HUES6 (cell line): ENCODE data around the gene PDE4B.

Source experiments
- H3K27ac ChIP-seq: 2 replicates; pipeline ENCODE4 v1.7.0; 2013; ENCODE audit warnings: low read depth, mild to moderate bottlenecking, low read length, inconsistent platforms
- H3K27me3 ChIP-seq: 2 replicates; pipeline ENCODE4 v1.6.1; 2013; ENCODE audit warnings: low read length; ENCODE audit not compliant: control insufficient read depth, insufficient read depth
- H3K36me3 ChIP-seq: 2 replicates; pipeline ENCODE4 v1.6.1; 2013; ENCODE audit warnings: low read length; ENCODE audit not compliant: control insufficient read depth, insufficient read depth
- H3K4me1 ChIP-seq: 2 replicates; pipeline ENCODE4 v1.6.1; 2013; ENCODE audit warnings: low read length; ENCODE audit not compliant: control insufficient read depth, insufficient read depth
- H3K4me3 ChIP-seq: 2 replicates; pipeline ENCODE4 v1.5.1; 2013; ENCODE audit warnings: low read depth, low read length
- H3K9ac ChIP-seq: one replicate; pipeline ENCODE4 v1.6.1; 2013; ENCODE audit warnings: mild to moderate bottlenecking, low read length
- H3K9me3 ChIP-seq: 2 replicates; pipeline ENCODE4 v1.6.1; 2013; ENCODE audit warnings: low read depth, low read length; ENCODE audit not compliant: control insufficient read depth, insufficient read depth

PDE4B gene

GRCh38 chr1:66177510-66177909 lies 384.8 kb downstream of the PDE4B start:
- Histone ChIP-seq H3K4me3 (no peak overlapping the region), H3K36me3 (no peaks in the 10 kb centered on the region), H3K9ac (no peak overlapping the region), H3K9me3 (no peaks in the 10 kb centered on the region), H3K27me3 (no peaks in the 10 kb centered on the region), H3K4me1 (no peaks in the 10 kb centered on the region), H3K27ac (no peak overlapping the region)

DNA sequence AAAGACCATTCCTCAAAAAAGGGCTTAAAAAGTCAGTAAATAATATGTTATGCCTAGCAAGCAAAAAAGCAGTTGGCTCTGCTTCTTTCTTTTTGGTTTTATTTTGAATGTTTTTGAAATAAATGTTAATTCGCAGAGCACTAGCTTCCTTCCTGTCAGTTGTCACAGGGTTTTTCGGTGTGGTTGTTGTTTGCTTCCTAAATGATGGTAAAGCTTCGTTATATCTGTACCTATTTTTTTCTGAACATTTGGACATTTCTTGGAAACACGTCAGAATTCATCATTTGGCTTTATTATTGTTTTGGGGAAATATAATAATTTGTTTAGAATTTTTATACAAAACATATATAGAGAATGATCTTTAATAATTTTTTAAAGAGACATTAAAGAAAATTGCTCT lies 389.3 kb downstream of the PDE4B start:
- Histone ChIP-seq H3K4me1 (no peaks in the 10 kb centered on the region), H3K9ac (no peak overlapping the region), H3K27ac (no peak overlapping the region), H3K4me3 (no peak overlapping the region), H3K36me3 (no peaks in the 10 kb centered on the region), H3K9me3 (no peaks in the 10 kb centered on the region), H3K27me3 (no peaks in the 10 kb centered on the region)

DNA sequence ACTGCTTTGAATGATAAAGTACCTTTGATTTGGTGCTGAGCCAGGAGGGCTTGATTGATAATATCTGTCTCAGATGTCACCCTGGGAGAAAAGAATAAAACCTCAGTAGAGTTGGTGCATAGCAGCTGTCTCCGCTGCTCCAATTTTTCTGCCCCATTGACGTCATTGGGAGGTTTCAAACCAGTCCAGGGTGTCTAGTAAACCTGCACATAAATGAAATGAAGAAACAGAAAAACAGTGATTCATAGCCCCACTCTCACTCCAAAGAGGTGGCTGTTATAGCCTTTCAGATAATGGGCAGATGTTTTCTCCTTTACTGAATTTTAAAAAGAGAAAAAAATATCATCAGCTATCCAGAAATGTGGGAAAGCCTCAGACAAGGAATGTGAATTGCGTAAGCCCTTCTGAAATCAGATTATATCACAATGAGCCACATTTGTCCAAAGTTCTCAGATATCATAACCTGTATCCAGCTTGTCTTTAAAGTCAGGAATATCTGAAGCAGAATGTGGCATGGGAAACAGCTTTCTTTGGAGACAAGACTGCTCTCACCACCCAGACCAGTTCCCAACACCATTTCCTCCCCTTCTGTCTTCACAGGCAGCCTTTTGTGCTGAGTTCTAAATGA lies 390.0 kb downstream of the PDE4B start:
- Histone ChIP-seq H3K27me3 (no peaks in the 10 kb centered on the region), H3K27ac (no peak overlapping the region), H3K4me1 (no peaks in the 10 kb centered on the region), H3K36me3 (no peaks in the 10 kb centered on the region), H3K4me3 (no peak overlapping the region), H3K9ac (no peak overlapping the region), H3K9me3 (no peaks in the 10 kb centered on the region)

GRCh38 chr1:66183400-66183799 lies 390.7 kb downstream of the PDE4B start:
- H3K9ac ChIP-seq, result no peak overlapping the region
- H3K4me1 ChIP-seq, result no peaks in the 10 kb centered on the region
- H3K9me3 ChIP-seq, result no peaks in the 10 kb centered on the region
- H3K4me3 ChIP-seq, result no peak overlapping the region
- H3K27me3 ChIP-seq, result no peaks in the 10 kb centered on the region
- no peak overlapping the region for H3K27ac ChIP-seq
- no peaks in the 10 kb centered on the region for H3K36me3 ChIP-seq

- no peak overlapping the region for H3K27ac ChIP-seq
- no peak overlapping the region for H3K9ac ChIP-seq
- H3K4me1 ChIP-seq, result no peaks in the 10 kb centered on the region
- no peaks in the 10 kb centered on the region for H3K36me3 ChIP-seq
- H3K4me3 ChIP-seq, result no peak overlapping the region
- no peaks in the 10 kb centered on the region for H3K27me3 ChIP-seq
- H3K9me3 ChIP-seq, result no peaks in the 10 kb centered on the region
Observed at GRCh38 chr1:66197120-66197519, 404.4 kb downstream of the PDE4B start.

DNA sequence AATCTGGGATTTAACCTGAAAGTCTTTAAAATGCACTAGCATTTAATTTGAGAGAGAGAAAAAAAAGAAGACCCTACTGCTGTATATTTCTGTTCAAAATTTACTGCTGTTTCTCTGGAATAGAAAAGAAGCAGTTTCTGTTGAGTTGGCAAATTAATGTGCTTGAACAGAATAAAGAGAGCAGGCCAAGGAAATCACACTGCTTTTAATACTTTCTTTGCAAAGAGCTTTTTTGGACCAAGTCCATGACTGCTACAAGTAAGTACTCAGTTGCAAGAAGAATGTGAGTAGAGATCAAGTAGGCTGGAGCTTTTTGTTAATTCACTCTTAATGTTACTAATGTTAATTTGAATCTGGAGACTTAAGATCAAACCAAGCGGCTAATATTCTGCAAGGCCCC lies 405.1 kb downstream of the PDE4B start:
- no peak overlapping the region for H3K4me3 ChIP-seq
- no peaks in the 10 kb centered on the region for H3K27me3 ChIP-seq
- H3K9ac ChIP-seq, result no peak overlapping the region
- H3K9me3 ChIP-seq, result no peaks in the 10 kb centered on the region
- H3K4me1 ChIP-seq, result no peaks in the 10 kb centered on the region
- H3K27ac ChIP-seq, result no peak overlapping the region
- no peaks in the 10 kb centered on the region for H3K36me3 ChIP-seq

- no peaks in the 10 kb centered on the region for H3K27me3 ChIP-seq
- no peaks in the 10 kb centered on the region for H3K36me3 ChIP-seq
- H3K4me1 ChIP-seq, result no peaks in the 10 kb centered on the region
- H3K9ac ChIP-seq, result no peak overlapping the region
- no peak overlapping the region for H3K4me3 ChIP-seq
- no peak overlapping the region for H3K27ac ChIP-seq
- peaks cover 11% of the 10 kb centered on the region for H3K9me3 ChIP-seq
Observed at GRCh38 chr1:66206563-66207144, 414.0 kb downstream of the PDE4B start.

DNA sequence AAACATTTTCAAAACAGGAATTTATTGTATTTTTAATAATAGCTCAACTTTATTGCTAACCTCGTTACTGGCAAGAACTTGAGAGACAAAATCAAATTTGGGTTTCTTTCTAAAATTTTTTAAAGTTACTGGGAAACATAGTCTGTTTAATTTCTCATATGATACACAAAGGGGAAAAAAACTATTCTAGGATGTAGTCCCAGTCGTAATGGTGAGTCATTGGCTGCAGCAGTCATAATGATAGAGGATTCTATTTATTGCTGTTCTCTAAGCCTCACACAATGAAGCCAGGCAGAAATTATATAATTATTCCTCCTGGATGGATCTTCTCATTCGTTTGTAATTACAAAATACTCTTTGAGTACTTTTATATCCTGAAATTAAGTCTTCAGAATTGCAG lies 414.8 kb downstream of the PDE4B start:
- Histone ChIP-seq H3K36me3 (no peaks in the 10 kb centered on the region), H3K27ac (no peak overlapping the region), H3K4me3 (no peak overlapping the region), H3K27me3 (no peaks in the 10 kb centered on the region), H3K9ac (no peak overlapping the region), H3K4me1 (no peaks in the 10 kb centered on the region), H3K9me3 (peaks cover 11% of the 10 kb centered on the region)

DNA sequence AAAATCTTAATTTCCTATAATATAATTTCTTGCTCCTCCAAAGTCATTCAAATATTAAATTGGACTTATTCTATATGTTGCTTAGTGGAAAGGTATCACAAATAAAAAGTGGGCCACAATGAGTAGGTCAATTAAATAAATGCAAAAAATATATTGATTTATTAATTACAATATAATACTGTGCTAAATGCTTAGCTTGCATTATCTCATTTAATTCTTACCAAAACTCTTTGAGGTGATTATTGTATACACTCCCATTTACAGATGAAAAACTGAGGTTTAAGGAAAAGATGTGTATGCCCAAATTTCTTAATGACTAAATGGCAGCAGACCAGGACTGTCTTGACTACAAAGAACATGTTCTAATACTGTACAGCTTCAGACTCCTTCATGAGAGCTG lies 415.9 kb downstream of the PDE4B start:
- Histone ChIP-seq H3K36me3 (no peaks in the 10 kb centered on the region), H3K4me3 (no peak overlapping the region), H3K9me3 (peaks cover 11% of the 10 kb centered on the region), H3K4me1 (no peaks in the 10 kb centered on the region), H3K9ac (no peak overlapping the region), H3K27me3 (no peaks in the 10 kb centered on the region), H3K27ac (no peak overlapping the region)

DNA sequence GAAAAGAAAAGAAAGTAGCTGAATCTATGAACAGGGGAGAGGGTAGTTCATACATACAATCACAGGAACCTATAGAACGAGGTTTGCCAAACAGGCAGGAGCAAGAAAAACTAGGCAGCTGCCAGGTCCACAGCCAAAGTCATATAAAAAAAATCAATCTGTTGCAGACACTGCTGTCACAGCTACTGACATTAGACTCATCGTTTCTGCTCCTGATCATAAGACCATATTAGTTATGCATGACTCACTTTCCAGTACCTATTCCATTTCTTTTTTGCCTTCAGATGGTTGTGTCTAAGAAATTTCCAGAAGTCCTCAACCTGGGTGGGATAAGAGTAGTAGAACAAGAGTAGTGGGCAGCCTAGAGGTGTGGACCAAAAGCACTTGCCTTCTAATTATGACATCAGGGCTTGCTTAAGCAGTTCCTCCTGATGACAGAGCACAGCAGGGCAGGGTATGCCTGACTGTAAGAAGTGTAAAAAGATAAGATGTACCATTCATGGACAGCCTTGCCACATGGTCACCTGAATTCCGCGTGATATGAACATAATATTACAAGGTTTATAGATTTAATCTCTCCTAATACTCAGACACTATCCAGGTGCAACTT lies 418.0 kb downstream of the PDE4B start:
- Histone ChIP-seq H3K36me3 (no peaks in the 10 kb centered on the region), H3K9me3 (peaks cover 2% of the 10 kb centered on the region; the same call in 1 of the 2 replicates), H3K4me3 (no peak overlapping the region), H3K4me1 (no peaks in the 10 kb centered on the region), H3K27me3 (no peaks in the 10 kb centered on the region), H3K27ac (no peak overlapping the region), H3K9ac (no peak overlapping the region)

DNA sequence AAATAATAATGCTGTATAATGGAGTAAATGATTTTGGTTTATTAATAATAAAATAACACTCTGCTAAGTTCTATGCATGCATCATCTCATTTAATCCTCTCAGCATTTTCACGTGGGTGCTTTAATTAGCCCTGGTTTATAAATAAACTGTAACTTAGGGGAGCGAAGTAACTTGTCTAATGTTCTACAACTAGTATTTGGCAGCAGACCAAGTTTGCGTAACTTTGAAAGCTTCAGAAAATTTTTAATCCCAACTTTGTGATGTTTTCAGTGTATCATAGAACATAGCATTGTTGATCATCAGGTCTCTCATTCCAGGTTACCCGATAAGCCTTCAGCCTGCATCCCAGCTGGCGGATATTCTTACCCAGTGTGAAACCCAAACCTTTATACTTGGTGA lies 418.8 kb downstream of the PDE4B start:
- Histone ChIP-seq H3K27ac (no peak overlapping the region), H3K4me3 (no peak overlapping the region), H3K4me1 (no peaks in the 10 kb centered on the region), H3K9me3 (no peaks in the 10 kb centered on the region), H3K27me3 (no peaks in the 10 kb centered on the region), H3K9ac (no peak overlapping the region), H3K36me3 (no peaks in the 10 kb centered on the region)
